ENCODE data around the gene KLF16.

- TF ChIP-seq CTCF (IDR thresholded peaks at IDR 0.05): no peak
- no peak for TF ChIP-seq ZFX (IDR thresholded peaks at IDR 0.05; ENCODE audit: borderline replicate concordance)
Measured at GRCh38 chr19:1882786-1883692, 19.7 kb upstream of the KLF16 start.
